Keratinocyte (primary cell): ENCODE measurements around the gene RCOR3. TPM values are rescaled to one million over a fixed set of nuclear protein-coding genes. Genes with fewer than 3 reads are reported as not detected.

Experiments used
- DNase-seq: peaks from one replicate; pipeline ENCODE4 v3.0.0-alpha.2; 2011; ENCODE audit warnings: low read depth, missing footprints, low spot score
- FAIRE-seq: peaks from 2 replicates; lab custom pipeline; 2011; peaks lifted over from hg19 to GRCh38; lab: Jason Lieb, UNC
- H2AFZ ChIP-seq: 2 replicates; pipeline ENCODE4 v1.6.0; 2012; ENCODE audit warnings: low read length, control low read depth, inconsistent platforms; ENCODE audit not compliant: control insufficient read depth
- H3K27ac ChIP-seq: 2 replicates; pipeline ENCODE4 v1.5.1; 2011; ENCODE audit warnings: low read length; ENCODE audit not compliant: control insufficient read depth, insufficient read depth
- H3K27me3 ChIP-seq: 3 replicates; pipeline ENCODE4 v1.6.0; 2011; ENCODE audit warnings: low read length; ENCODE audit not compliant: control insufficient read depth, insufficient read depth; ENCODE audit errors: extremely low read depth
- H3K36me3 ChIP-seq, 2 experiments: 2 replicates in 1 of 2; 3 replicates in 1 of 2; pipeline ENCODE4 v1.5.1; 2011; ENCODE audit warnings: low read length in 2 of 2, mild to moderate bottlenecking in 1 of 2; ENCODE audit not compliant: control insufficient read depth in 2 of 2, insufficient read depth in 2 of 2; ENCODE audit errors: extremely low read depth in 1 of 2
- H3K4me1 ChIP-seq: 3 replicates; pipeline ENCODE4 v1.5.1; 2011; ENCODE audit warnings: low read length; ENCODE audit not compliant: control insufficient read depth, insufficient read depth; ENCODE audit errors: extremely low read depth
- H3K4me2 ChIP-seq: 3 replicates; pipeline ENCODE4 v1.6.0; 2011; ENCODE audit warnings: low read depth, low read length; ENCODE audit not compliant: control insufficient read depth, insufficient read depth; ENCODE audit errors: extremely low read depth
- H3K4me3 ChIP-seq, 3 experiments: fragments of 200-600 bp in 1 of 3; sonication (generic) in 1 of 3; 2 replicates in 2 of 3; 3 replicates in 1 of 3; pipeline ENCODE4 v1.5.1; 2011 to 2016; ENCODE audit warnings: low read length in 3 of 3, mild to moderate bottlenecking in 3 of 3, control low read depth in 2 of 3, inconsistent platforms in 1 of 3, low read depth in 1 of 3, mixed read lengths in 1 of 3, mixed run types in 1 of 3, moderate library complexity in 1 of 3; ENCODE audit not compliant: control insufficient read depth in 2 of 3, insufficient read depth in 2 of 3; ENCODE audit errors: extremely low read depth in 1 of 3
- H3K79me2 ChIP-seq: 2 replicates; pipeline ENCODE4 v1.6.0; 2012; ENCODE audit warnings: low read length; ENCODE audit not compliant: control insufficient read depth, insufficient read depth
- H3K9ac ChIP-seq: 3 replicates; pipeline ENCODE4 v1.6.0; 2011; ENCODE audit warnings: low read length; ENCODE audit not compliant: control insufficient read depth, insufficient read depth; ENCODE audit errors: extremely low read depth
- H3K9me1 ChIP-seq: 3 replicates; pipeline ENCODE4 v1.6.0; 2011; ENCODE audit warnings: low read length; ENCODE audit not compliant: control insufficient read depth, insufficient read depth; ENCODE audit errors: extremely low read depth
- H3K9me3 ChIP-seq: 2 replicates; pipeline ENCODE4 v1.5.1; 2012; ENCODE audit warnings: low read depth, low read length; ENCODE audit not compliant: control insufficient read depth
- H4K20me1 ChIP-seq: 3 replicates; pipeline ENCODE4 v1.6.0; 2011; ENCODE audit warnings: low read length; ENCODE audit not compliant: control insufficient read depth, insufficient read depth; ENCODE audit errors: extremely low read depth
- CTCF ChIP-seq, 3 experiments: IDR thresholded peaks in 1 of 3; conservative IDR thresholded peaks in 1 of 3; optimal IDR thresholded peaks in 1 of 3; 2 replicates in 2 of 3; 3 replicates in 1 of 3; pipeline versions ENCODE3 to v1.5.1; 2011; ENCODE audit warnings: low read length in 3 of 3, mild to moderate bottlenecking in 3 of 3, moderate library complexity in 2 of 3, control low read depth in 1 of 3, inconsistent platforms in 1 of 3; ENCODE audit not compliant: insufficient read depth in 2 of 3; ENCODE audit errors: extremely low read depth in 1 of 3
- EZH2 ChIP-seq: IDR thresholded peaks from one replicate; pipeline ENCODE4 v1.6.1; 2012; ENCODE audit warnings: inconsistent platforms, mild to moderate bottlenecking, low read length, moderate library complexity
- dilution Hi-C: fragments of 300-500 bp; cut with MboI; formaldehyde crosslinking; loops from one replicate; pipeline ENCODE4 v1.7.0; 2020; ENCODE audit warnings: low sequenced_read_pairs; ENCODE audit not compliant: extremely low pct_ligation_motif_present
- polyA plus RNA-seq, 5 experiments: library from polyadenylated mRNA; depleted of rRNA in 3 of 5; stranded (reverse) in 3 of 5; stranded (forward) in 1 of 5; unstranded in 1 of 5; fragments of >200 nt; gene quantifications; 1 replicate in 1 of 5; 2 replicates in 3 of 5; 3 replicates in 1 of 5; pipeline versions ENCODE4 v1.2.1 to v1.2.3, GENCODE V29; 2011 to 2012; ENCODE audit warnings: missing spikeins in 2 of 5, low read depth in 1 of 5, low replicate concordance in 1 of 5

The RCOR3 gene
- polyA plus RNA-seq, 1 donor (not counting 4 experiments of a cell fraction or from before 2014, with no cell fraction given), result 35.7 TPM

DNA sequence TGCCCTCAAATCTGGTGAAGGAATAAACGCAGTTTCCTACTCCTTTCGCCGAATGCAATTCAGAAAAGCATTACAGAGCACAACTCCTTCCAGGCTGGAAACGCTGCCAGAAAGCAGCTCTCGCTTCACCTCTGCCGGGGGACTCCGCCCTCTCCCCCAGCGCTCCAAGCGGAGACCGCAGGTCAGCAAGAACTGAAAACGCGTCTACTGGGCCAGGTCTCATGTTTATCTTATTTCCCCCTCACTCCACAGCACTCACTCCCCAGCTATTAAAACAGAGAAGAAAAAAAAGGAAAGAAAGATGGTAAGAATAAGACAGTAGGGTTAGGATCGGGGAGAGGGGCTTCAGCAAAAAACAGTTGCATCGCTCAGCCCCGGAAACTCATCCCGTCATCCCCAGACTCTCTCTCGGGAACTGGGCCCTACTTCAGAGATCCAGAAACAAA is 833 bp upstream of the RCOR3 start:
- Histone ChIP-seq H3K4me2 (peak overlapping the region; percentile 87), H3K36me3 (no peaks in the 10 kb centered on the region), H3K9me3 (no peaks in the 10 kb centered on the region), H3K9me1 (no peaks in the 10 kb centered on the region), H3K27me3 (no peaks in the 10 kb centered on the region), H3K79me2 (peaks cover 19% of the 10 kb centered on the region), H3K4me1 (peaks cover 18% of the 10 kb centered on the region), H3K4me3 (peak overlapping the region; percentile 72 to 91 (median 90)), H3K9ac (peak overlapping the region; percentile 93), H3K27ac (peak overlapping the region; percentile 95), H4K20me1 (no peaks in the 10 kb centered on the region), H2AFZ (peak overlapping the region; percentile 96)
- FAIRE-seq (peak; percentile 46), DNase-seq (no peak)
- TF ChIP-seq EZH2, result no peak
- TF ChIP-seq CTCF (optimal IDR thresholded peaks at IDR 0.05 in 1 of 3, IDR thresholded peaks at IDR 0.05 in 1 of 3, conservative IDR thresholded peaks at IDR 0.05 in 1 of 3; ENCODE audit: extremely low read depth in 1 of 3, insufficient read depth in 2 of 3, low read length in 3 of 3), result peak; percentile 2 to 37 (median 18)
- dilution Hi-C loops, result no loop called here

- H4K20me1 ChIP-seq, result no peaks in the 10 kb centered on the region
- TF ChIP-seq EZH2 (no peak), CTCF (optimal IDR thresholded peaks at IDR 0.05 in 1 of 3, IDR thresholded peaks at IDR 0.05 in 1 of 3, conservative IDR thresholded peaks at IDR 0.05 in 1 of 3; ENCODE audit: extremely low read depth in 1 of 3, insufficient read depth in 2 of 3, low read length in 3 of 3) (no peak)
- H3K9me3 ChIP-seq, result no peaks in the 10 kb centered on the region
- peak overlapping the region; percentile 83 for H2AFZ ChIP-seq
- H3K27ac ChIP-seq, result peak overlapping the region; percentile 84
- peaks cover 26% of the 10 kb centered on the region for H3K79me2 ChIP-seq
- peaks cover 18% of the 10 kb centered on the region for H3K4me1 ChIP-seq
- H3K4me2 ChIP-seq, result peak overlapping the region; percentile 88
- peak overlapping the region; percentile 76 to 92 (median 91) for H3K4me3 ChIP-seq
- dilution Hi-C loops, result no loop called here
- no peaks in the 10 kb centered on the region for H3K27me3 ChIP-seq
- FAIRE-seq (no peak), DNase-seq (no peak)
- H3K9ac ChIP-seq, result peak overlapping the region; percentile 91
- peaks cover 0 to 1% of the 10 kb centered on the region in 2 experiments for H3K36me3 ChIP-seq
- no peaks in the 10 kb centered on the region for H3K9me1 ChIP-seq
Measured at GRCh38 chr1:211259638-211260126, 516 bp downstream of the RCOR3 start.
